Measurements from ENCODE around the gene CD22.

CD22 gene

GRCh38 chr19:35392742-35393715 lies 64.0 kb downstream of the CD22 start:
- DNase-seq: no peak

- peak in 1 of 2 experiments; percentile 4 for DNase-seq
Measured at GRCh38 chr19:35395382-35396199, 66.6 kb downstream of the CD22 start.

GRCh38 chr19:35396240-35396885 lies 67.4 kb downstream of the CD22 start:
- DNase-seq: no peak
